NCI-H1092 (cell line): ENCODE measurements around the gene SECTM1.

Experiments
- DNase-seq: peaks from one replicate; lab custom pipeline; 2025; lab: John Stamatoyannopoulos, UW

SECTM1 gene

GRCh38 chr17:82278786-82279391, 54.7 kb downstream of the SECTM1 start:
- DNase-seq: no peak

- no peak for DNase-seq
Observed at GRCh38 chr17:82278308-82278707, 55.3 kb downstream of the SECTM1 start.

GRCh38 chr17:82277851-82278250, 55.7 kb downstream of the SECTM1 start:
- no peak for DNase-seq

GRCh38 chr17:82276938-82277337, 56.6 kb downstream of the SECTM1 start:
- no peak for DNase-seq

- no peak for DNase-seq
Observed at GRCh38 chr17:82275326-82275725, 58.2 kb downstream of the SECTM1 start.

GRCh38 chr17:82274134-82275020, 59.2 kb downstream of the SECTM1 start:
- no peak for DNase-seq

- DNase-seq: peak; percentile 83
Observed at GRCh38 chr17:82273327-82274133, 60.0 kb downstream of the SECTM1 start, which contains the start of gene CSNK1D. Gene CSNK1D (minus strand): TSS chr17:82273700. CDS start chr17:82273381, 319 bp downstream.

- peak; percentile 44 for DNase-seq
Observed at GRCh38 chr17:82272495-82273326, 60.9 kb downstream of the SECTM1 start.

- no peak for DNase-seq
Observed at GRCh38 chr17:82271401-82271800, 62.2 kb downstream of the SECTM1 start.
